ENCODE data around the gene BTF3L4.
"Not testable (repeated sequence)": the region's sequence is repeated elsewhere in the genome, so short reads cannot be mapped to it uniquely, and the experiment has no call there.

- not testable (repeated sequence) for TF ChIP-seq EZH2 (IDR thresholded peaks at IDR 0.05; ENCODE audit: insufficient read depth, poor library complexity, severe bottlenecking); EZH2phosphoT487 (IDR thresholded peaks at IDR 0.05; ENCODE audit: insufficient read depth, low read depth)
Observed at GRCh38 chr1:52077277-52077676, 21.2 kb downstream of the BTF3L4 start.
